Right lobe of liver (tissue), 4 donors: Measurements from ENCODE around the gene RXFP4.

Source experiments
- CTCF ChIP-seq, 4 donors: fragments of 200-600 bp in 3 of 4; fragments of 450-650 bp in 1 of 4; IDR thresholded peaks; one replicate each; pipeline versions ENCODE4 v1.5.1 to v1.8.0; 2016 to 2022; ENCODE audit warnings: antibody characterized with exemption in 4 of 4, mild to moderate bottlenecking in 2 of 4
- POLR2A ChIP-seq: fragments of 450-650 bp; IDR thresholded peaks from one replicate; pipeline ENCODE4 v1.6.1; 2017; ENCODE audit warnings: antibody characterized with exemption, mild to moderate bottlenecking
- donor health status: DM: no; HTN: no; CAD: no.
- donor health status: DM: no; HTN: no; CAD: no.
- donor health status: DM: no; HTN: yes; CAD: no.

GRCh38 chr1:155940482-155940992 lies 901 bp upstream of the RXFP4 start:
- TF ChIP-seq CTCF (IDR thresholded peaks at IDR 0.05) (no peak), POLR2A (peak; percentile 11)
